ENCODE results near the gene IGFL4. TPM values are rescaled to one million over a fixed set of nuclear protein-coding genes. Genes with fewer than 3 reads are reported as not detected.

The IGFL4 gene
- total and polyA plus RNA-seq, 2 of the 13 experiments (the other 11 are each of a cell fraction or from before 2014, with no cell fraction given) = 1.2 to 1.4 TPM

DNA sequence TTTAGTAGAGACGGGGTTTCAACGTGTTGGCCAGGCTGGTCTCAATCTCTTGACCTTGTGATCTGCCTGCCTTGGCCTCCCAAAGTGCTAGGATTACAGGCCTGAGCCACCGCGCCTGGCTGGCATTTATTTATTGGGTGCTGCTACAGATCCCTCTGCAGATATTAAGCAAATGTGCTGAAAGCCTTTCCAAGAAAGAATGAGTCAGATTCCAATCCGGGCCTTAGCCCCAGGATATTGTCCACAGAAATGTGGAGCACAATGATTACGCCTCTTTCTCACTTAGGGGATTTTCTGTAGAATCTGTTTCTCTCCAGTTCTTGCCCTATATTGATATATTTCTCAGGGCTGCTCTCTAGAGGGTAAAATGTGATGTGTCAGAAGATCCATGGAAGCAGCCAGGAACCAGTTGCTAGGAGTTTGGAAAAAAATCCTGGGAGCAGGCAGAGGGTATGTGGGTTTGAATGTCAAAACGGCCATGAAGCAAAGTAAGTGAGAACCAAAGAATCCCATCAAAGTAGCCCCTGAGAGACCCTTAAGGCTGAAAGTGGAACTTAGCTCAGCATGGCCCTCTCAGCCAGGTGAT is 24.8 kb upstream of the IGFL4 start:
- no peaks in the 10 kb centered on the region for H3K27me3 ChIP-seq (ENCODE audit: control insufficient read depth in 1 of 2, insufficient read depth in 2 of 2, low read length in 2 of 2)

More for the DNA sequence above, 24.8 kb upstream of the IGFL4 start:
- intact Hi-C loops (cut with micrococcal nuclease; ENCODE audit: unreplicated experiment) = no loop called here
- Histone ChIP-seq H3K9ac (ENCODE audit: insufficient read depth, low read depth, low read length) (no peak overlapping the region), H3K27ac (ENCODE audit: extremely low read length, insufficient read depth, low read length) (no peak overlapping the region), H3K36me3 (replicated peaks in 1 of 2; ENCODE audit: control insufficient read depth in 1 of 2, insufficient read depth in 2 of 2, low read length in 2 of 2) (no peaks in the 10 kb centered on the region), H3K4me1 (ENCODE audit: insufficient read depth, low read length) (peaks cover 60% of the 10 kb centered on the region), H4K20me1 (ENCODE audit: insufficient read depth, low read length) (no peaks in the 10 kb centered on the region), H2AFZ (ENCODE audit: low read length) (no peak overlapping the region), H3K79me2 (ENCODE audit: insufficient read depth, low read length) (no peaks in the 10 kb centered on the region), H3K9me3 (ENCODE audit: low read length) (peaks cover 6% of the 10 kb centered on the region), H3K4me2 (ENCODE audit: low read depth, low read length) (no peak overlapping the region), H3K4me3 (replicated peaks in 1 of 3; ENCODE audit: insufficient read depth in 1 of 3, low read depth in 2 of 3, low read length in 3 of 3) (no peak overlapping the region)
- in situ Hi-C loops (cut with HindIII; ENCODE audit: extremely low pct_ligation_motif_present, low pct_unique_long_range_greater_than_20kb) = no loop called here
- DNase-seq (ENCODE audit: low spot score) (no peak), FAIRE-seq (no peak), ATAC-seq (no peak)
- TF ChIP-seq NFRKB (IDR thresholded peaks at IDR 0.05) (no peak), KLF15 (CRISPR knock-in tag; IDR thresholded peaks at IDR 0.05; ENCODE audit: borderline replicate concordance) (no peak), SMAD3 (CRISPR knock-in tag; IDR thresholded peaks at IDR 0.05) (no peak), DMAP1 (CRISPR knock-in tag; IDR thresholded peaks at IDR 0.05) (no peak), PHB2 (IDR thresholded peaks at IDR 0.05; ENCODE audit: partially characterized antibody) (no peak)
- TF ChIP-seq, protein P1, sequence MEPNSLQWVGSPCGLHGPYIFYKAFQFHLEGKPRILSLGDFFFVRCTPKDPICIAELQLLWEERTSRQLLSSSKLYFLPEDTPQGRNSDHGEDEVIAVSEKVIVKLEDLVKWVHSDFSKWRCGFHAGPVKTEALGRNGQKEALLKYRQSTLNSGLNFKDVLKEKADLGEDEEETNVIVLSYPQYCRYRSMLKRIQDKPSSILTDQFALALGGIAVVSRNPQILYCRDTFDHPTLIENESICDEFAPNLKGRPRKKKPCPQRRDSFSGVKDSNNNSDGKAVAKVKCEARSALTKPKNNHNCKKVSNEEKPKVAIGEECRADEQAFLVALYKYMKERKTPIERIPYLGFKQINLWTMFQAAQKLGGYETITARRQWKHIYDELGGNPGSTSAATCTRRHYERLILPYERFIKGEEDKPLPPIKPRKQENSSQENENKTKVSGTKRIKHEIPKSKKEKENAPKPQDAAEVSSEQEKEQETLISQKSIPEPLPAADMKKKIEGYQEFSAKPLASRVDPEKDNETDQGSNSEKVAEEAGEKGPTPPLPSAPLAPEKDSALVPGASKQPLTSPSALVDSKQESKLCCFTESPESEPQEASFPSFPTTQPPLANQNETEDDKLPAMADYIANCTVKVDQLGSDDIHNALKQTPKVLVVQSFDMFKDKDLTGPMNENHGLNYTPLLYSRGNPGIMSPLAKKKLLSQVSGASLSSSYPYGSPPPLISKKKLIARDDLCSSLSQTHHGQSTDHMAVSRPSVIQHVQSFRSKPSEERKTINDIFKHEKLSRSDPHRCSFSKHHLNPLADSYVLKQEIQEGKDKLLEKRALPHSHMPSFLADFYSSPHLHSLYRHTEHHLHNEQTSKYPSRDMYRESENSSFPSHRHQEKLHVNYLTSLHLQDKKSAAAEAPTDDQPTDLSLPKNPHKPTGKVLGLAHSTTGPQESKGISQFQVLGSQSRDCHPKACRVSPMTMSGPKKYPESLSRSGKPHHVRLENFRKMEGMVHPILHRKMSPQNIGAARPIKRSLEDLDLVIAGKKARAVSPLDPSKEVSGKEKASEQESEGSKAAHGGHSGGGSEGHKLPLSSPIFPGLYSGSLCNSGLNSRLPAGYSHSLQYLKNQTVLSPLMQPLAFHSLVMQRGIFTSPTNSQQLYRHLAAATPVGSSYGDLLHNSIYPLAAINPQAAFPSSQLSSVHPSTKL (CRISPR knock-in tag; IDR thresholded peaks at IDR 0.05) = no peak
- TF ChIP-seq, protein P2, sequence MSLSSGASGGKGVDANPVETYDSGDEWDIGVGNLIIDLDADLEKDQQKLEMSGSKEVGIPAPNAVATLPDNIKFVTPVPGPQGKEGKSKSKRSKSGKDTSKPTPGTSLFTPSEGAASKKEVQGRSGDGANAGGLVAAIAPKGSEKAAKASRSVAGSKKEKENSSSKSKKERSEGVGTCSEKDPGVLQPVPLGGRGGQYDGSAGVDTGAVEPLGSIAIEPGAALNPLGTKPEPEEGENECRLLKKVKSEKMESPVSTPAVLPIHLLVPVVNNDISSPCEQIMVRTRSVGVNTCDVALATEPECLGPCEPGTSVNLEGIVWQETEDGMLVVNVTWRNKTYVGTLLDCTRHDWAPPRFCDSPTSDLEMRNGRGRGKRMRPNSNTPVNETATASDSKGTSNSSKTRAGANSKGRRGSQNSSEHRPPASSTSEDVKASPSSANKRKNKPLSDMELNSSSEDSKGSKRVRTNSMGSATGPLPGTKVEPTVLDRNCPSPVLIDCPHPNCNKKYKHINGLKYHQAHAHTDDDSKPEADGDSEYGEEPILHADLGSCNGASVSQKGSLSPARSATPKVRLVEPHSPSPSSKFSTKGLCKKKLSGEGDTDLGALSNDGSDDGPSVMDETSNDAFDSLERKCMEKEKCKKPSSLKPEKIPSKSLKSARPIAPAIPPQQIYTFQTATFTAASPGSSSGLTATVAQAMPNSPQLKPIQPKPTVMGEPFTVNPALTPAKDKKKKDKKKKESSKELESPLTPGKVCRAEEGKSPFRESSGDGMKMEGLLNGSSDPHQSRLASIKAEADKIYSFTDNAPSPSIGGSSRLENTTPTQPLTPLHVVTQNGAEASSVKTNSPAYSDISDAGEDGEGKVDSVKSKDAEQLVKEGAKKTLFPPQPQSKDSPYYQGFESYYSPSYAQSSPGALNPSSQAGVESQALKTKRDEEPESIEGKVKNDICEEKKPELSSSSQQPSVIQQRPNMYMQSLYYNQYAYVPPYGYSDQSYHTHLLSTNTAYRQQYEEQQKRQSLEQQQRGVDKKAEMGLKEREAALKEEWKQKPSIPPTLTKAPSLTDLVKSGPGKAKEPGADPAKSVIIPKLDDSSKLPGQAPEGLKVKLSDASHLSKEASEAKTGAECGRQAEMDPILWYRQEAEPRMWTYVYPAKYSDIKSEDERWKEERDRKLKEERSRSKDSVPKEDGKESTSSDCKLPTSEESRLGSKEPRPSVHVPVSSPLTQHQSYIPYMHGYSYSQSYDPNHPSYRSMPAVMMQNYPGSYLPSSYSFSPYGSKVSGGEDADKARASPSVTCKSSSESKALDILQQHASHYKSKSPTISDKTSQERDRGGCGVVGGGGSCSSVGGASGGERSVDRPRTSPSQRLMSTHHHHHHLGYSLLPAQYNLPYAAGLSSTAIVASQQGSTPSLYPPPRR (CRISPR knock-in tag; IDR thresholded peaks at IDR 0.05; ENCODE audit: borderline replicate concordance) = no peak
- TF ChIP-seq, protein P3, sequence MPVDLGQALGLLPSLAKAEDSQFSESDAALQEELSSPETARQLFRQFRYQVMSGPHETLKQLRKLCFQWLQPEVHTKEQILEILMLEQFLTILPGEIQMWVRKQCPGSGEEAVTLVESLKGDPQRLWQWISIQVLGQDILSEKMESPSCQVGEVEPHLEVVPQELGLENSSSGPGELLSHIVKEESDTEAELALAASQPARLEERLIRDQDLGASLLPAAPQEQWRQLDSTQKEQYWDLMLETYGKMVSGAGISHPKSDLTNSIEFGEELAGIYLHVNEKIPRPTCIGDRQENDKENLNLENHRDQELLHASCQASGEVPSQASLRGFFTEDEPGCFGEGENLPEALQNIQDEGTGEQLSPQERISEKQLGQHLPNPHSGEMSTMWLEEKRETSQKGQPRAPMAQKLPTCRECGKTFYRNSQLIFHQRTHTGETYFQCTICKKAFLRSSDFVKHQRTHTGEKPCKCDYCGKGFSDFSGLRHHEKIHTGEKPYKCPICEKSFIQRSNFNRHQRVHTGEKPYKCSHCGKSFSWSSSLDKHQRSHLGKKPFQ (CRISPR knock-in tag; IDR thresholded peaks at IDR 0.05; ENCODE audit: insufficient replicate concordance) = no peak
- TF ChIP-seq, protein P4, sequence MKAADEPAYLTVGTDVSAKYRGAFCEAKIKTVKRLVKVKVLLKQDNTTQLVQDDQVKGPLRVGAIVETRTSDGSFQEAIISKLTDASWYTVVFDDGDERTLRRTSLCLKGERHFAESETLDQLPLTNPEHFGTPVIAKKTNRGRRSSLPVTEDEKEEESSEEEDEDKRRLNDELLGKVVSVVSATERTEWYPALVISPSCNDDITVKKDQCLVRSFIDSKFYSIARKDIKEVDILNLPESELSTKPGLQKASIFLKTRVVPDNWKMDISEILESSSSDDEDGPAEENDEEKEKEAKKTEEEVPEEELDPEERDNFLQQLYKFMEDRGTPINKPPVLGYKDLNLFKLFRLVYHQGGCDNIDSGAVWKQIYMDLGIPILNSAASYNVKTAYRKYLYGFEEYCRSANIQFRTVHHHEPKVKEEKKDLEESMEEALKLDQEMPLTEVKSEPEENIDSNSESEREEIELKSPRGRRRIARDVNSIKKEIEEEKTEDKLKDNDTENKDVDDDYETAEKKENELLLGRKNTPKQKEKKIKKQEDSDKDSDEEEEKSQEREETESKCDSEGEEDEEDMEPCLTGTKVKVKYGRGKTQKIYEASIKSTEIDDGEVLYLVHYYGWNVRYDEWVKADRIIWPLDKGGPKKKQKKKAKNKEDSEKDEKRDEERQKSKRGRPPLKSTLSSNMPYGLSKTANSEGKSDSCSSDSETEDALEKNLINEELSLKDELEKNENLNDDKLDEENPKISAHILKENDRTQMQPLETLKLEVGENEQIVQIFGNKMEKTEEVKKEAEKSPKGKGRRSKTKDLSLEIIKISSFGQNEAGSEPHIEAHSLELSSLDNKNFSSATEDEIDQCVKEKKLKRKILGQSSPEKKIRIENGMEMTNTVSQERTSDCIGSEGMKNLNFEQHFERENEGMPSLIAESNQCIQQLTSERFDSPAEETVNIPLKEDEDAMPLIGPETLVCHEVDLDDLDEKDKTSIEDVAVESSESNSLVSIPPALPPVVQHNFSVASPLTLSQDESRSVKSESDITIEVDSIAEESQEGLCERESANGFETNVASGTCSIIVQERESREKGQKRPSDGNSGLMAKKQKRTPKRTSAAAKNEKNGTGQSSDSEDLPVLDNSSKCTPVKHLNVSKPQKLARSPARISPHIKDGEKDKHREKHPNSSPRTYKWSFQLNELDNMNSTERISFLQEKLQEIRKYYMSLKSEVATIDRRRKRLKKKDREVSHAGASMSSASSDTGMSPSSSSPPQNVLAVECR (CRISPR knock-in tag; IDR thresholded peaks at IDR 0.05; ENCODE audit: borderline replicate concordance) = no peak
- ChIA-PET CTCF (ENCODE audit: low intra/inter-chr PET ratio, low total read pairs) (no interaction called here), POLR2A (no interaction called here)
- no TSS peak for BruUV-seq (replicated peaks)
- 85% methylated on average over 7 of the region's 7 CpGs for WGBS (ENCODE audit: low lambda C conversion rate)
